GM12878 (cell line): Measurements from ENCODE around the gene PTPRM. TPM values are rescaled to one million over a fixed set of nuclear protein-coding genes. Genes with fewer than 3 reads are reported as not detected.

Source experiments
- ATF7 ChIP-seq: fragments of 450-650 bp; IDR thresholded peaks from 2 replicates; pipeline ENCODE4 v1.6.1; 2016; ENCODE audit warnings: low read depth, mild to moderate bottlenecking
- CBX5 ChIP-seq: sonication (generic); IDR thresholded peaks from 2 replicates; pipeline ENCODE4 v1.6.1; 2016; ENCODE audit warnings: low read depth, moderate library complexity, mild to moderate bottlenecking, inconsistent platforms
- EP300 ChIP-seq, 2 experiments: fragments of 150-350 bp in 1 of 2; IDR thresholded peaks; 2 replicates each; pipeline ENCODE4 v1.6.1; 2011 to 2012; ENCODE audit warnings: low read depth in 2 of 2, low read length in 2 of 2, borderline replicate concordance in 1 of 2, improper control_type of control experiment in 1 of 2, inconsistent platforms in 1 of 2; ENCODE audit not compliant: control insufficient read depth in 1 of 2
- ETV6 ChIP-seq, 2 experiments: fragments of 450-650 bp in 1 of 2; IDR thresholded peaks in 1 of 2; conservative IDR thresholded peaks in 1 of 2; 2 replicates each; pipeline ENCODE4 v1.6.1; 2014; ENCODE audit warnings: antibody characterized with exemption in 1 of 2, borderline replicate concordance in 1 of 2, low read depth in 1 of 2, mild to moderate bottlenecking in 1 of 2, moderate library complexity in 1 of 2
- FOS ChIP-seq: IDR thresholded peaks from 3 replicates; pipeline ENCODE4 v1.6.1; 2011; ENCODE audit warnings: borderline replicate concordance; ENCODE audit not compliant: insufficient read length; ENCODE audit errors: extremely low read depth
- GABPA ChIP-seq: IDR thresholded peaks from 2 replicates; pipeline ENCODE4 v1.6.1; 2014; ENCODE audit warnings: antibody characterized with exemption, low read depth, mild to moderate bottlenecking, inconsistent platforms
- GATAD2B ChIP-seq: fragments of 450-650 bp; conservative IDR thresholded peaks from 2 replicates; pipeline ENCODE4 v1.6.1; 2017; ENCODE audit warnings: low read depth, mild to moderate bottlenecking, moderate library complexity
- HCFC1 ChIP-seq: fragments of 150-350 bp; IDR thresholded peaks from 2 replicates; pipeline ENCODE4 v1.6.1; 2014; ENCODE audit warnings: low read length
- JUND ChIP-seq: IDR thresholded peaks from 2 replicates; pipeline ENCODE4 v1.6.1; 2012; ENCODE audit warnings: low read depth, mild to moderate bottlenecking, low read length, improper control_type of control experiment, moderate library complexity
- LARP7 ChIP-seq: fragments of 450-650 bp; IDR thresholded peaks from 2 replicates; pipeline ENCODE4 v1.6.1; 2017; ENCODE audit warnings: mild to moderate bottlenecking
- MYB ChIP-seq: fragments of 150-350 bp; IDR thresholded peaks from 2 replicates; pipeline ENCODE4 v1.6.1; 2014; ENCODE audit warnings: mild to moderate bottlenecking, low read depth, low read length, borderline replicate concordance
- SP1 ChIP-seq: IDR thresholded peaks from one replicate; pipeline ENCODE4 v1.6.1; 2011; ENCODE audit warnings: low read depth, low read length
- SUPT20H ChIP-seq: IDR thresholded peaks from 2 replicates; pipeline ENCODE4 v1.6.1; 2011; ENCODE audit warnings: low read depth, mild to moderate bottlenecking, low read length, moderate library complexity, borderline replicate concordance; ENCODE audit not compliant: control insufficient read depth
- ZBTB40 ChIP-seq: fragments of 450-650 bp; IDR thresholded peaks from 2 replicates; pipeline ENCODE4 v1.6.1; 2016; ENCODE audit warnings: mild to moderate bottlenecking, moderate library complexity, borderline replicate concordance
- ZNF217 ChIP-seq: fragments of 450-650 bp; IDR thresholded peaks from 2 replicates; pipeline ENCODE4 v1.6.1; 2017; ENCODE audit warnings: antibody characterized with exemption, mild to moderate bottlenecking
- polyA plus RNA-seq, 11 experiments: library from polyadenylated mRNA; depleted of rRNA in 4 of 11; unstranded in 6 of 11; stranded (reverse) in 5 of 11; fragments of >200 nt; fragmentation: Nextera tagmentation in 4 of 11; fragmentation: Illumina TruSeq in 1 of 11; extraction: Ambion mirVana in 4 of 11; extraction: Trizol in 1 of 11; gene quantifications; 1 replicate in 1 of 11; 2 replicates in 10 of 11; pipeline versions ENCODE4 v1.2.1 to v1.2.3, GENCODE V29; 2011 to 2016; ENCODE audit warnings: inconsistent platforms in 2 of 11, missing spikeins in 2 of 11, low read depth in 1 of 11
- total RNA-seq, 4 experiments: library from RNA; depleted of rRNA in 3 of 4; stranded (reverse); fragments of >200 nt in 3 of 4; fragmentation: Illumina TruSeq in 1 of 4; extraction: Trizol in 1 of 4; gene quantifications; 2 replicates each; pipeline versions ENCODE4 v1.2.1 to v1.2.3, GENCODE V29; 2013 to 2021
- TF ChIP-seq, protein P1 (sequence below): fragments of 450-650 bp; IDR thresholded peaks from 2 replicates; pipeline ENCODE4 v1.6.1; 2017; ENCODE audit warnings: mild to moderate bottlenecking, moderate library complexity
- TF ChIP-seq, protein P2 (sequence below): fragments of 450-650 bp; IDR thresholded peaks from 2 replicates; pipeline ENCODE4 v1.6.1; 2018; ENCODE audit warnings: mild to moderate bottlenecking, low read depth, moderate library complexity; ENCODE audit not compliant: partially characterized antibody

The PTPRM gene
- total and polyA plus RNA-seq, 10 of the 15 experiments (the other 5 are each of a cell fraction or from before 2014, with no cell fraction given) = 0.07 to 22.6 (median 0.60) TPM

DNA sequence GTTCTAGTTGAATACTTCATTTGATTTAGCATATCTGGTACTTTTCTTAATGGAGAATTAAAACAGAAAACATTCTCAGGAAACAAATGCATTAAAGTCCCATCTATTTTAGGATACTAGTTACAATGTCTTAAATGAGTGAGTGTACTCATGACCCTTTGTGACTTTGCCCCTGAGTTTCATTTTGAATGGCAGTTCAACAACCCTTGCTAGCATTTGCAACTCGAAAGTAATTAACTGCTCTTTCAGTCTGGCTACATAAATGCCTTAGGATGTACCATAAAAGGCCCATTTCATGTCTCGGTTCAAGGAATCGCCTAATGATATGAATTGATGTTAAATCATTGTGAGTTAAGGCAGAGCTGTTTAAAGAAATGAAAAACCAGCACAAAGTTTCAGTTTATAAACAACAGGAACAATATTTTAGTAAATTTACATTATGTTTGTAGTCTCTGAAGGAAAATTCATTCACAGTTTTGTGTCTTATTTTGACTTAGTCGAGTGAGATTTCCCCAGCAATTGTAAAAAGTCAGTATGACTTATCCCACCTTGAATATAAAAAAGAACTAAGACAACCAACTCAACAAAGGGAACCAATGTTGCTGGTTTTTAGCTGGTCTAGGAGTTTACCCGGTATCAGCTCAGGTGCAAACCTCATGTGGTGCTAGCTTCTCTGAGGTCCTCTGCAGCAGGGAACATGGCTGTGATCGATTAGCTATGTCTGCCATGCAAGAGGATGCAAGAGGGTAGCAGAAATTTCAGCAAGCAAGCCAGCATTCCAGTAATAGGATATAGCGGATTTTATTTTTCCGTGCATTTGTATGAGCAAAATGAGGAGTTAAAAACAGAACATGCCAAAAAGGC is 386.2 kb downstream of the PTPRM start (continued):
- TF ChIP-seq MYB (0 out of 2 replicates have a peak, but pooled peaks have one; percentile 53), ETV6 (conservative IDR thresholded peaks at IDR 0.05 in 1 of 2, IDR thresholded peaks at IDR 0.05 in 1 of 2; ENCODE audit: borderline replicate concordance in 1 of 2, low read depth in 1 of 2) (no peak), JUND (peak; percentile 87), SUPT20H (no peak), ATF7 (peak; percentile 87), CBX5 (no peak), ZBTB40 (no peak), SP1 (peak; percentile 37), LARP7 (no peak), GABPA (no peak), HCFC1 (no peak; the same call in 1 of the 2 replicates), EP300 (IDR thresholded peaks at IDR 0.05; ENCODE audit: borderline replicate concordance in 1 of 2, control insufficient read depth in 1 of 2, low read depth in 2 of 2, low read length in 2 of 2) (peak; percentile 96 to 97), GATAD2B (0 out of 2 replicates have a peak, but pooled peaks have one; percentile 37), ZNF217 (no peak; the same call in none of the 2 replicates), FOS (no peak)
- TF ChIP-seq, protein P1, sequence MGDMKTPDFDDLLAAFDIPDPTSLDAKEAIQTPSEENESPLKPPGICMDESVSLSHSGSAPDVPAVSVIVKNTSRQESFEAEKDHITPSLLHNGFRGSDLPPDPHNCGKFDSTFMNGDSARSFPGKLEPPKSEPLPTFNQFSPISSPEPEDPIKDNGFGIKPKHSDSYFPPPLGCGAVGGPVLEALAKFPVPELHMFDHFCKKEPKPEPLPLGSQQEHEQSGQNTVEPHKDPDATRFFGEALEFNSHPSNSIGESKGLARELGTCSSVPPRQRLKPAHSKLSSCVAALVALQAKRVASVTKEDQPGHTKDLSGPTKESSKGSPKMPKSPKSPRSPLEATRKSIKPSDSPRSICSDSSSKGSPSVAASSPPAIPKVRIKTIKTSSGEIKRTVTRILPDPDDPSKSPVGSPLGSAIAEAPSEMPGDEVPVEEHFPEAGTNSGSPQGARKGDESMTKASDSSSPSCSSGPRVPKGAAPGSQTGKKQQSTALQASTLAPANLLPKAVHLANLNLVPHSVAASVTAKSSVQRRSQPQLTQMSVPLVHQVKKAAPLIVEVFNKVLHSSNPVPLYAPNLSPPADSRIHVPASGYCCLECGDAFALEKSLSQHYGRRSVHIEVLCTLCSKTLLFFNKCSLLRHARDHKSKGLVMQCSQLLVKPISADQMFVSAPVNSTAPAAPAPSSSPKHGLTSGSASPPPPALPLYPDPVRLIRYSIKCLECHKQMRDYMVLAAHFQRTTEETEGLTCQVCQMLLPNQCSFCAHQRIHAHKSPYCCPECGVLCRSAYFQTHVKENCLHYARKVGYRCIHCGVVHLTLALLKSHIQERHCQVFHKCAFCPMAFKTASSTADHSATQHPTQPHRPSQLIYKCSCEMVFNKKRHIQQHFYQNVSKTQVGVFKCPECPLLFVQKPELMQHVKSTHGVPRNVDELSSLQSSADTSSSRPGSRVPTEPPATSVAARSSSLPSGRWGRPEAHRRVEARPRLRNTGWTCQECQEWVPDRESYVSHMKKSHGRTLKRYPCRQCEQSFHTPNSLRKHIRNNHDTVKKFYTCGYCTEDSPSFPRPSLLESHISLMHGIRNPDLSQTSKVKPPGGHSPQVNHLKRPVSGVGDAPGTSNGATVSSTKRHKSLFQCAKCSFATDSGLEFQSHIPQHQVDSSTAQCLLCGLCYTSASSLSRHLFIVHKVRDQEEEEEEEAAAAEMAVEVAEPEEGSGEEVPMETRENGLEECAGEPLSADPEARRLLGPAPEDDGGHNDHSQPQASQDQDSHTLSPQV = no peak
- TF ChIP-seq, protein P2, sequence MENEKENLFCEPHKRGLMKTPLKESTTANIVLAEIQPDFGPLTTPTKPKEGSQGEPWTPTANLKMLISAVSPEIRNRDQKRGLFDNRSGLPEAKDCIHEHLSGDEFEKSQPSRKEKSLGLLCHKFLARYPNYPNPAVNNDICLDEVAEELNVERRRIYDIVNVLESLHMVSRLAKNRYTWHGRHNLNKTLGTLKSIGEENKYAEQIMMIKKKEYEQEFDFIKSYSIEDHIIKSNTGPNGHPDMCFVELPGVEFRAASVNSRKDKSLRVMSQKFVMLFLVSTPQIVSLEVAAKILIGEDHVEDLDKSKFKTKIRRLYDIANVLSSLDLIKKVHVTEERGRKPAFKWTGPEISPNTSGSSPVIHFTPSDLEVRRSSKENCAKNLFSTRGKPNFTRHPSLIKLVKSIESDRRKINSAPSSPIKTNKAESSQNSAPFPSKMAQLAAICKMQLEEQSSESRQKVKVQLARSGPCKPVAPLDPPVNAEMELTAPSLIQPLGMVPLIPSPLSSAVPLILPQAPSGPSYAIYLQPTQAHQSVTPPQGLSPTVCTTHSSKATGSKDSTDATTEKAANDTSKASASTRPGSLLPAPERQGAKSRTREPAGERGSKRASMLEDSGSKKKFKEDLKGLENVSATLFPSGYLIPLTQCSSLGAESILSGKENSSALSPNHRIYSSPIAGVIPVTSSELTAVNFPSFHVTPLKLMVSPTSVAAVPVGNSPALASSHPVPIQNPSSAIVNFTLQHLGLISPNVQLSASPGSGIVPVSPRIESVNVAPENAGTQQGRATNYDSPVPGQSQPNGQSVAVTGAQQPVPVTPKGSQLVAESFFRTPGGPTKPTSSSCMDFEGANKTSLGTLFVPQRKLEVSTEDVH = no peak
